Sigmoid colon (tissue), 7 donors: ENCODE results near the gene AS3MT. TPM values are rescaled to one million over a fixed set of nuclear protein-coding genes. Genes with fewer than 3 reads are reported as not detected.

Experiments used
- DNase-seq: peaks from one replicate; pipeline ENCODE4 v3.0.0-alpha.2; 2019
- H3K27ac ChIP-seq, 4 donors: fragments of 200-600 bp; sonication (generic); one replicate each; pipeline ENCODE4 v1.5.1; 2016 to 2019; ENCODE audit warnings: mild to moderate bottlenecking in 1 of 4
- H3K27me3 ChIP-seq, 3 donors: fragments of 200-600 bp; sonication (generic); one replicate each; pipeline ENCODE4 v1.5.1; 2019; ENCODE audit warnings: mild to moderate bottlenecking in 1 of 3
- H3K36me3 ChIP-seq, 4 donors: fragments of 200-600 bp; sonication (generic); one replicate each; pipeline ENCODE4 v1.5.1; 2016 to 2019
- H3K4me1 ChIP-seq, 4 donors: fragments of 200-600 bp; sonication (generic); one replicate each; pipeline ENCODE4 v1.5.1; 2017 to 2019
- H3K4me3 ChIP-seq, 4 donors: fragments of 200-600 bp; sonication (generic); one replicate each; pipeline ENCODE4 v1.5.1; 2017 to 2019; ENCODE audit warnings: mild to moderate bottlenecking in 2 of 4, moderate library complexity in 1 of 4
- H3K9me3 ChIP-seq, 4 donors: fragments of 200-600 bp in 3 of 4; sonication (generic) in 3 of 4; one replicate each; pipeline versions ENCODE4 v1.5.1 to v1.6.1; 2013 to 2019
- EP300 ChIP-seq, 4 donors: sonication (generic); formaldehyde crosslinking; IDR thresholded peaks; one replicate each; pipeline ENCODE4 v1.6.1; 2017; ENCODE audit warnings: antibody characterized with exemption in 4 of 4
- POLR2A ChIP-seq, 2 donors: fragments of 450-650 bp; IDR thresholded peaks; one replicate each; pipeline ENCODE4 v1.6.1; 2016; ENCODE audit warnings: antibody characterized with exemption in 2 of 2, mild to moderate bottlenecking in 2 of 2, moderate library complexity in 2 of 2
- POLR2AphosphoS5 ChIP-seq, 4 donors: sonication (generic); formaldehyde crosslinking; IDR thresholded peaks; one replicate each; pipeline ENCODE4 v1.6.1; 2017; ENCODE audit warnings: antibody characterized with exemption in 4 of 4
- WGBS, 2 donors: extraction: QIAGEN DNeasy Blood & Tissue Kit; methylation state at CpG; one replicate each; pipeline ENCODE4 v1.1.7; 2013; 5-methylcytosine and 5-hydroxymethylcytosine counted together
- intact Hi-C: fragments of 100-400 bp; cut with DNase I; formaldehyde crosslinking; loops from one replicate; pipeline ENCODE4 v1.15.1; 2023
- polyA plus RNA-seq, 3 donors: library from polyadenylated mRNA; stranded (reverse); fragments of 200-250 nt; gene quantifications; one replicate each; pipeline ENCODE4 v1.2.3, GENCODE V29; 2013
- total RNA-seq, 4 donors: library from RNA; depleted of rRNA; stranded (reverse); fragments of >200 nt; gene quantifications; one replicate each; pipeline ENCODE4 v1.1.0, GENCODE V29; 2016
- TF ChIP-seq, protein P1 (sequence below), 4 experiments: fragments of 450-650 bp in 3 of 4; fragments of 200-600 bp in 1 of 4; IDR thresholded peaks; one replicate each; pipeline ENCODE4 v1.5.1; 2016 to 2019; ENCODE audit warnings: antibody characterized with exemption in 4 of 4, mild to moderate bottlenecking in 3 of 4, moderate library complexity in 2 of 4
- donor health status: healthy with polysubstance abuse.
- donor health status: Bipolar disorder and iron deficiency.
- donor health status: healthy.

Gene AS3MT
- total and polyA plus RNA-seq, 7 donors, result 0.60 to 11.9 (median 6.1) TPM; not detected in 1

DNA sequence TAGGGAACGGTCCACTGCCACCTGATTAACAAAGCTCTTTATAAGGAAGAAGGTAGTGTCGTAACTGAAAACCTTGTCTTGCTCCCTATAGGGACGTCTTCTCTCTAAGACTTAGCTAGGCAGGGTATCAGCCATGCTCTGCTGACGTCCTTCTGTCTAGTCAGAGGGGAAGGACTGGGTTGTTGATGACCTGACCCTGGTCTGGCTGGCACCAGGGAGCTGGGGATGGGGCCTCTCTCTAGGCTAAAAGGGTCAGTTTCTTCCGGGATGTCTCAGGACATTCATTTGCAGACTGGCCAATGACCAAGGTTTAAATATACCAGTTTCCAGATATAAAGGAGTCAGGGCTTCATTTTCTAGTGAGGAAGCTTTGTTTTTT is 41.7 kb upstream of the AS3MT start:
- Histone ChIP-seq H3K4me3 (no peak overlapping the region), H3K27me3 (no peaks in the 10 kb centered on the region), H3K4me1 (no peaks in the 10 kb centered on the region), H3K9me3 (no peaks in the 10 kb centered on the region), H3K27ac (no peak overlapping the region), H3K36me3 (no peaks in the 10 kb centered on the region)
- DNase-seq, result no peak
- TF ChIP-seq, protein P1, sequence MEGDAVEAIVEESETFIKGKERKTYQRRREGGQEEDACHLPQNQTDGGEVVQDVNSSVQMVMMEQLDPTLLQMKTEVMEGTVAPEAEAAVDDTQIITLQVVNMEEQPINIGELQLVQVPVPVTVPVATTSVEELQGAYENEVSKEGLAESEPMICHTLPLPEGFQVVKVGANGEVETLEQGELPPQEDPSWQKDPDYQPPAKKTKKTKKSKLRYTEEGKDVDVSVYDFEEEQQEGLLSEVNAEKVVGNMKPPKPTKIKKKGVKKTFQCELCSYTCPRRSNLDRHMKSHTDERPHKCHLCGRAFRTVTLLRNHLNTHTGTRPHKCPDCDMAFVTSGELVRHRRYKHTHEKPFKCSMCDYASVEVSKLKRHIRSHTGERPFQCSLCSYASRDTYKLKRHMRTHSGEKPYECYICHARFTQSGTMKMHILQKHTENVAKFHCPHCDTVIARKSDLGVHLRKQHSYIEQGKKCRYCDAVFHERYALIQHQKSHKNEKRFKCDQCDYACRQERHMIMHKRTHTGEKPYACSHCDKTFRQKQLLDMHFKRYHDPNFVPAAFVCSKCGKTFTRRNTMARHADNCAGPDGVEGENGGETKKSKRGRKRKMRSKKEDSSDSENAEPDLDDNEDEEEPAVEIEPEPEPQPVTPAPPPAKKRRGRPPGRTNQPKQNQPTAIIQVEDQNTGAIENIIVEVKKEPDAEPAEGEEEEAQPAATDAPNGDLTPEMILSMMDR (IDR thresholded peaks at IDR 0.05), result no peak
- TF ChIP-seq POLR2AphosphoS5 (IDR thresholded peaks at IDR 0.05), result no peak
- TF ChIP-seq EP300 (IDR thresholded peaks at IDR 0.05), result no peak
- no peak for TF ChIP-seq POLR2A (IDR thresholded peaks at IDR 0.05)
- 85 to 88% methylated on average over 5 of the region's 5 CpGs for WGBS, 2 donors
- intact Hi-C loops, result no loop called here

- no peaks in the 10 kb centered on the region for H3K27me3 ChIP-seq
- no peak for DNase-seq
- intact Hi-C loops, result loop anchor here (10.0 kb wide), 1 partner anchor 413 kb away; the partner anchor contains the start of gene RPEL1
- peaks cover 0 to 8% (median 3%) of the 10 kb centered on the region in 4 donors for H3K4me1 ChIP-seq
- 27 to 75% methylated on average over 16 of the region's 16 CpGs for WGBS, 2 donors
- no peak for TF ChIP-seq POLR2A (IDR thresholded peaks at IDR 0.05)
- TF ChIP-seq EP300 (IDR thresholded peaks at IDR 0.05), result no peak
- TF ChIP-seq, protein P1 (IDR thresholded peaks at IDR 0.05), result no peak
- no peak for TF ChIP-seq POLR2AphosphoS5 (IDR thresholded peaks at IDR 0.05)
- H3K9me3 ChIP-seq, result no peaks in the 10 kb centered on the region
- H3K4me3 ChIP-seq, result no peak overlapping the region
- no peaks in the 10 kb centered on the region for H3K36me3 ChIP-seq
- no peak overlapping the region for H3K27ac ChIP-seq
Observed at GRCh38 chr10:102831322-102832071, 37.8 kb upstream of the AS3MT start.

- no peak overlapping the region for H3K4me3 ChIP-seq
- intact Hi-C loops, result loop anchor here (10.0 kb wide), 1 partner anchor 413 kb away; the partner anchor contains the start of gene RPEL1
- no peak for DNase-seq
- no peak overlapping the region for H3K27ac ChIP-seq
- no peaks in the 10 kb centered on the region for H3K36me3 ChIP-seq
- WGBS, 2 donors, result 85 to 90% methylated on average over 14 of the region's 14 CpGs
- no peaks in the 10 kb centered on the region for H3K9me3 ChIP-seq
- H3K4me1 ChIP-seq, result peaks cover 0 to 8% (median 3%) of the 10 kb centered on the region in 4 donors
- TF ChIP-seq, protein P1 (IDR thresholded peaks at IDR 0.05), result no peak
- H3K27me3 ChIP-seq, result no peaks in the 10 kb centered on the region
Observed at GRCh38 chr10:102832248-102832647, 37.0 kb upstream of the AS3MT start.

- Histone ChIP-seq H3K9me3 (no peaks in the 10 kb centered on the region), H3K27me3 (no peaks in the 10 kb centered on the region), H3K4me3 (no peak overlapping the region), H3K36me3 (no peaks in the 10 kb centered on the region), H3K27ac (no peak overlapping the region), H3K4me1 (peaks cover 0 to 8% (median 3%) of the 10 kb centered on the region in 4 donors)
- no peak for TF ChIP-seq EP300 (IDR thresholded peaks at IDR 0.05)
- TF ChIP-seq POLR2AphosphoS5 (IDR thresholded peaks at IDR 0.05), result no peak
- TF ChIP-seq POLR2A (IDR thresholded peaks at IDR 0.05), result no peak
- TF ChIP-seq, protein P1 (IDR thresholded peaks at IDR 0.05), result no peak
- DNase-seq, result no peak
- WGBS, 2 donors, result 93 to 97% methylated on average over 4 of the region's 4 CpGs
- intact Hi-C loops, result loop anchor here (10.0 kb wide), 1 partner anchor 412 kb away; the partner anchor contains the start of gene RPEL1
Observed at GRCh38 chr10:102832987-102833386, 36.3 kb upstream of the AS3MT start.
